Liver (tissue), 9 donors: ENCODE results near the gene NHERF1. TPM values are rescaled to one million over a fixed set of nuclear protein-coding genes. Genes with fewer than 3 reads are reported as not detected.
A peak's percentile ranks its signal among the peaks of the same experiment; 100 is the strongest.

Source experiments
- DNase-seq: peaks from one replicate; pipeline ENCODE4 v3.0.0-alpha.2; 2017; ENCODE audit warnings: low spot score
- H3K27ac ChIP-seq, 2 donors: one replicate each; pipeline ENCODE4 v1.7.0; 2013; ENCODE audit warnings: inconsistent platforms in 2 of 2, low read length in 2 of 2, control low read depth in 1 of 2, low read depth in 1 of 2, mild to moderate bottlenecking in 1 of 2
- H3K27me3 ChIP-seq, 4 donors: one replicate each; pipeline versions ENCODE4 v1.6.1 to v1.7.0; 2013; ENCODE audit warnings: low read length in 3 of 4, inconsistent platforms in 1 of 4, mild to moderate bottlenecking in 1 of 4, moderate library complexity in 1 of 4; ENCODE audit not compliant: control insufficient read depth in 4 of 4, insufficient read depth in 4 of 4
- H3K36me3 ChIP-seq, 4 donors: one replicate each; pipeline versions ENCODE4 v1.6.1 to v1.7.0; 2013; ENCODE audit warnings: low read length in 3 of 4, mild to moderate bottlenecking in 3 of 4, low read depth in 1 of 4, moderate library complexity in 1 of 4; ENCODE audit not compliant: control insufficient read depth in 4 of 4, insufficient read depth in 3 of 4
- H3K4me1 ChIP-seq, 4 donors: one replicate each; pipeline versions ENCODE4 v1.6.1 to v1.7.0; 2013; ENCODE audit warnings: low read length in 3 of 4, mild to moderate bottlenecking in 3 of 4, moderate library complexity in 1 of 4; ENCODE audit not compliant: control insufficient read depth in 4 of 4, insufficient read depth in 4 of 4
- H3K4me3 ChIP-seq, 3 donors: one replicate each; pipeline versions ENCODE4 v1.6.1 to v1.7.0; 2013; ENCODE audit warnings: low read length in 3 of 3, control low read depth in 1 of 3, low read depth in 1 of 3, mild to moderate bottlenecking in 1 of 3
- H3K9ac ChIP-seq, 2 donors: one replicate each; pipeline ENCODE4 v1.7.0; 2013; ENCODE audit warnings: low read length in 2 of 2, mild to moderate bottlenecking in 2 of 2, moderate library complexity in 2 of 2, control low read depth in 1 of 2, low read depth in 1 of 2
- H3K9me3 ChIP-seq, 4 donors: one replicate each; pipeline versions ENCODE4 v1.6.1 to v1.7.0; 2013; ENCODE audit warnings: low read length in 3 of 4; ENCODE audit not compliant: control insufficient read depth in 4 of 4
- CTCF ChIP-seq: fragments of 150-350 bp; IDR thresholded peaks from 2 replicates; pipeline ENCODE4 v1.5.1; 2017; ENCODE audit warnings: improper control_type of control experiment, low read depth, low read length; ENCODE audit not compliant: missing input control
- EGR1 ChIP-seq, 2 donors: IDR thresholded peaks; 2 replicates each; pipeline ENCODE4 v1.6.1; 2016 to 2018; ENCODE audit warnings: antibody characterized with exemption in 2 of 2, low read depth in 2 of 2
- FOXA1 ChIP-seq: IDR thresholded peaks from 2 replicates; pipeline ENCODE4 v1.6.1; 2016; ENCODE audit warnings: antibody characterized with exemption
- FOXA2 ChIP-seq: IDR thresholded peaks from 2 replicates; pipeline ENCODE4 v1.6.1; 2016; ENCODE audit warnings: antibody characterized with exemption
- GABPA ChIP-seq, 2 donors: IDR thresholded peaks in 1 of 2; conservative IDR thresholded peaks in 1 of 2; 2 replicates each; pipeline ENCODE4 v1.6.1; 2016; ENCODE audit warnings: antibody characterized with exemption in 2 of 2, mild to moderate bottlenecking in 1 of 2, moderate library complexity in 1 of 2
- HNF4A ChIP-seq, 2 donors: conservative IDR thresholded peaks; 2 replicates each; pipeline ENCODE4 v1.6.1; 2016; ENCODE audit warnings: antibody characterized with exemption in 2 of 2, mild to moderate bottlenecking in 2 of 2
- HNF4G ChIP-seq: IDR thresholded peaks from 2 replicates; pipeline ENCODE4 v1.6.1; 2016; ENCODE audit warnings: antibody characterized with exemption
- JUND ChIP-seq, 2 donors: IDR thresholded peaks; 2 replicates each; pipeline ENCODE4 v1.6.1; 2016; ENCODE audit warnings: antibody characterized with exemption in 2 of 2
- MAX ChIP-seq: IDR thresholded peaks from 2 replicates; pipeline ENCODE4 v1.6.1; 2016; ENCODE audit warnings: antibody characterized with exemption
- NR2F2 ChIP-seq: IDR thresholded peaks from 2 replicates; pipeline ENCODE4 v1.6.1; 2016; ENCODE audit warnings: antibody characterized with exemption
- RAD21 ChIP-seq, 2 donors: IDR thresholded peaks; 2 replicates each; pipeline ENCODE4 v1.6.1; 2016; ENCODE audit warnings: antibody characterized with exemption in 2 of 2, mild to moderate bottlenecking in 2 of 2
- RXRA ChIP-seq, 2 donors: IDR thresholded peaks; 2 replicates each; pipeline ENCODE4 v1.6.1; 2017 to 2018; ENCODE audit warnings: antibody characterized with exemption in 2 of 2, mild to moderate bottlenecking in 1 of 2
- SP1 ChIP-seq: IDR thresholded peaks from 2 replicates; pipeline ENCODE4 v1.6.1; 2018; ENCODE audit warnings: antibody characterized with exemption, mild to moderate bottlenecking
- TAF1 ChIP-seq: conservative IDR thresholded peaks from 2 replicates; pipeline ENCODE4 v1.6.1; 2016; ENCODE audit warnings: antibody characterized with exemption, mild to moderate bottlenecking
- YY1 ChIP-seq: IDR thresholded peaks from 2 replicates; pipeline ENCODE4 v1.6.1; 2016; ENCODE audit warnings: antibody characterized with exemption, mild to moderate bottlenecking
- ZBTB33 ChIP-seq: IDR thresholded peaks from 2 replicates; pipeline ENCODE4 v1.6.1; 2016; ENCODE audit warnings: antibody characterized with exemption
- WGBS: extraction: QIAGEN DNeasy Blood & Tissue Kit; methylation state at CpG from one replicate; pipeline ENCODE4 v1.1.7; 2013; 5-methylcytosine and 5-hydroxymethylcytosine counted together
- polyA plus RNA-seq, 2 donors: library from polyadenylated mRNA; stranded (reverse) in 1 of 2; unstranded in 1 of 2; fragments of 200-250 nt in 1 of 2; fragments of >200 nt in 1 of 2; fragmentation: Nextera tagmentation in 1 of 2; extraction: Ambion mirVana in 1 of 2; gene quantifications; one replicate each; pipeline versions ENCODE4 v1.2.1 to v1.2.3, GENCODE V29; 2013 to 2015
- total RNA-seq, 2 donors: library from RNA; depleted of rRNA; stranded (reverse); fragments of >200 nt; gene quantifications; one replicate each; pipeline ENCODE4 v1.2.3, GENCODE V29; 2014
- TF ChIP-seq, protein P1 (sequence below): IDR thresholded peaks from 2 replicates; pipeline ENCODE4 v1.6.1; 2016; ENCODE audit warnings: antibody characterized with exemption
- TF ChIP-seq, protein P2 (sequence below): IDR thresholded peaks from 2 replicates; pipeline ENCODE4 v1.6.1; 2016; ENCODE audit warnings: antibody characterized with exemption, mild to moderate bottlenecking
- donor health status: healthy.
- donor health status: healthy.
- donor health status: healthy.
- donor health status: healthy.
- donor health status: healthy.

Gene NHERF1
- total and polyA plus RNA-seq, 4 donors = 38.1 to 160 (median 94.7) TPM

GRCh38 chr17:74759243-74759801 is 10.9 kb downstream of the NHERF1 start:
- H3K27ac ChIP-seq = peak overlapping the region; percentile 51 to 75
- no peaks in the 10 kb centered on the region for H3K36me3 ChIP-seq
- H3K9me3 ChIP-seq = no peaks in the 10 kb centered on the region
- WGBS = 67% methylated on average over 9 of the region's 9 CpGs
- H3K4me3 ChIP-seq = no peak overlapping the region
- H3K9ac ChIP-seq = no peak overlapping the region
- TF ChIP-seq HNF4A (conservative IDR thresholded peaks at IDR 0.05) (no peak), FOXA1 (no peak)
- TF ChIP-seq, protein P1, sequence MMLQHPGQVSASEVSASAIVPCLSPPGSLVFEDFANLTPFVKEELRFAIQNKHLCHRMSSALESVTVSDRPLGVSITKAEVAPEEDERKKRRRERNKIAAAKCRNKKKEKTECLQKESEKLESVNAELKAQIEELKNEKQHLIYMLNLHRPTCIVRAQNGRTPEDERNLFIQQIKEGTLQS = no peak
- H3K27me3 ChIP-seq = no peaks in the 10 kb centered on the region
- DNase-seq = no peak
- peaks cover 57 to 95% (median 86%) of the 10 kb centered on the region in 4 donors for H3K4me1 ChIP-seq

GRCh38 chr17:74759941-74760340 is 11.5 kb downstream of the NHERF1 start:
- no peak for DNase-seq
- Histone ChIP-seq H3K27me3 (no peaks in the 10 kb centered on the region), H3K27ac (peak overlapping the region; percentile 51 to 75), H3K4me3 (no peak overlapping the region), H3K9ac (no peak overlapping the region), H3K4me1 (peaks cover 57 to 97% (median 89%) of the 10 kb centered on the region in 4 donors), H3K9me3 (no peaks in the 10 kb centered on the region), H3K36me3 (no peaks in the 10 kb centered on the region)
- TF ChIP-seq SP1 (no peak), MAX (no peak), TAF1 (no peak), RXRA (IDR thresholded peaks at IDR 0.05) (no peak)
- WGBS = 68% methylated on average over 10 of the region's 10 CpGs

DNA sequence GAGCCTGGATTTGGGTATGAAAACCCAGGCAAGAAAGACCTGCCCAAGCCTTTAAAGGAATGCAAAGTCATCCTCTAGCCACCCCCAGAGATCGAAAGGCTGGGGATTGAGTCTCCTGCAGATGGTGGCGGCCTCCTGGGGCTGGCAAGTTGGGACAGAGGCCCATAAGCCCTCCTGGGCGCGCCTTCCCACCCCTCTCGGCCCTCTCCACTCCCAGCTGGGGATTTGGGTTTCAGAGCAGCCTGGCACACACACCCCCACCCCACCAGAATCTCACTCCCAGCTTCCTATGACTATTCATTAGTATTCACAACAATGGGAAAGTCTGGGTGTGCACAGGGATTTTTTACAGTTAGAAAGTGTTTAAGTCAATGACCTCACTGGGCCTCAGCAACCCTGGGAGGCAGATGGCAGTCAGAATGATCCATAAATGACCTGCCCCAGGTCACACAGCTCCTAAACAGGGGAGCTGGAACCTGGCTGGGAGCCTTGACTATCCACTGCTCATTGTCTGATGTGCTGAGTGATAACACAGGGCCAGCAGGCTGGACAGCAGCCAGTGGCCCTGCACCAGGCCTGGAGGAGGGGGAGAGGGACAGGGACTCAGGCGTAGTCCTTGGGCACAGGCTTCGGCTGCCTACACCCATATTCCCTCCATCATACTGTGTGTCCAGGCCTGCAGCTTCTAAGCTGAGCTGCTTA is 12.1 kb downstream of the NHERF1 start:
- no peak overlapping the region for H3K4me3 ChIP-seq
- no peaks in the 10 kb centered on the region for H3K27me3 ChIP-seq
- no peaks in the 10 kb centered on the region for H3K9me3 ChIP-seq
- H3K27ac ChIP-seq = peak overlapping the region; percentile 51 to 75
- 49% methylated on average over 7 of the region's 7 CpGs for WGBS
- TF ChIP-seq YY1 = peak; percentile 45
- TF ChIP-seq NR2F2 = peak; percentile 57
- no peak for TF ChIP-seq FOXA1
- no peak for TF ChIP-seq EGR1 (IDR thresholded peaks at IDR 0.05; ENCODE audit: low read depth in 2 of 2)
- no peak for TF ChIP-seq CTCF
- no peak for TF ChIP-seq HNF4G
- TF ChIP-seq, protein P1 = no peak
- TF ChIP-seq SP1 = peak; percentile 78
- TF ChIP-seq MAX = peak; percentile 67
- peak; percentile 64 to 89 for TF ChIP-seq HNF4A (conservative IDR thresholded peaks at IDR 0.05)
- TF ChIP-seq, protein P2, sequence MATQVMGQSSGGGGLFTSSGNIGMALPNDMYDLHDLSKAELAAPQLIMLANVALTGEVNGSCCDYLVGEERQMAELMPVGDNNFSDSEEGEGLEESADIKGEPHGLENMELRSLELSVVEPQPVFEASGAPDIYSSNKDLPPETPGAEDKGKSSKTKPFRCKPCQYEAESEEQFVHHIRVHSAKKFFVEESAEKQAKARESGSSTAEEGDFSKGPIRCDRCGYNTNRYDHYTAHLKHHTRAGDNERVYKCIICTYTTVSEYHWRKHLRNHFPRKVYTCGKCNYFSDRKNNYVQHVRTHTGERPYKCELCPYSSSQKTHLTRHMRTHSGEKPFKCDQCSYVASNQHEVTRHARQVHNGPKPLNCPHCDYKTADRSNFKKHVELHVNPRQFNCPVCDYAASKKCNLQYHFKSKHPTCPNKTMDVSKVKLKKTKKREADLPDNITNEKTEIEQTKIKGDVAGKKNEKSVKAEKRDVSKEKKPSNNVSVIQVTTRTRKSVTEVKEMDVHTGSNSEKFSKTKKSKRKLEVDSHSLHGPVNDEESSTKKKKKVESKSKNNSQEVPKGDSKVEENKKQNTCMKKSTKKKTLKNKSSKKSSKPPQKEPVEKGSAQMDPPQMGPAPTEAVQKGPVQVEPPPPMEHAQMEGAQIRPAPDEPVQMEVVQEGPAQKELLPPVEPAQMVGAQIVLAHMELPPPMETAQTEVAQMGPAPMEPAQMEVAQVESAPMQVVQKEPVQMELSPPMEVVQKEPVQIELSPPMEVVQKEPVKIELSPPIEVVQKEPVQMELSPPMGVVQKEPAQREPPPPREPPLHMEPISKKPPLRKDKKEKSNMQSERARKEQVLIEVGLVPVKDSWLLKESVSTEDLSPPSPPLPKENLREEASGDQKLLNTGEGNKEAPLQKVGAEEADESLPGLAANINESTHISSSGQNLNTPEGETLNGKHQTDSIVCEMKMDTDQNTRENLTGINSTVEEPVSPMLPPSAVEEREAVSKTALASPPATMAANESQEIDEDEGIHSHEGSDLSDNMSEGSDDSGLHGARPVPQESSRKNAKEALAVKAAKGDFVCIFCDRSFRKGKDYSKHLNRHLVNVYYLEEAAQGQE = peak; percentile 83
- peak in 1 of 2 donors; percentile 73 for TF ChIP-seq JUND (IDR thresholded peaks at IDR 0.05)
- TF ChIP-seq TAF1 = no peak
- peak; percentile 48 for TF ChIP-seq FOXA2
- TF ChIP-seq ZBTB33 = no peak
- TF ChIP-seq RXRA (IDR thresholded peaks at IDR 0.05) = peak; percentile 91 to 96
- TF ChIP-seq RAD21 (IDR thresholded peaks at IDR 0.05) = peak in 1 of 2 donors; percentile 42
- TF ChIP-seq GABPA (IDR thresholded peaks at IDR 0.05 in 1 of 2, conservative IDR thresholded peaks at IDR 0.05 in 1 of 2) = peak in 1 of 2 donors; percentile 37
- DNase-seq = no peak
- H3K36me3 ChIP-seq = no peaks in the 10 kb centered on the region
- peaks cover 57 to 97% (median 85%) of the 10 kb centered on the region in 4 donors for H3K4me1 ChIP-seq
- no peak overlapping the region for H3K9ac ChIP-seq
